Testis (tissue), 2 donors: ENCODE measurements around the gene MPHOSPH6.

ENCODE experiments used
- CTCF ChIP-seq, 3 experiments: fragments of 450-650 bp in 2 of 3; fragments of 200-600 bp in 1 of 3; sonication (generic) in 1 of 3; IDR thresholded peaks; one replicate each; pipeline ENCODE4 v1.5.1; 2016 to 2019; ENCODE audit warnings: antibody characterized with exemption in 3 of 3, mild to moderate bottlenecking in 2 of 3, moderate library complexity in 1 of 3
- POLR2A ChIP-seq: fragments of 450-650 bp; IDR thresholded peaks from one replicate; pipeline ENCODE4 v1.6.1; 2017; ENCODE audit warnings: antibody characterized with exemption, mild to moderate bottlenecking, moderate library complexity

- TF ChIP-seq CTCF (IDR thresholded peaks at IDR 0.05) (no peak), POLR2A (no peak)
Observed at GRCh38 chr16:82201926-82202325, 31.9 kb upstream of the MPHOSPH6 start.
